Hepatic stellate cell (primary cell): ENCODE results near the gene JADE2.

Experiments used
- DNase-seq: peaks from one replicate; pipeline ENCODE4 v3.0.0; 2011; ENCODE audit warnings: low spot score

JADE2 gene

GRCh38 chr5:134530301-134531077 lies 5.0 kb downstream of the JADE2 start:
- no peak for DNase-seq

- no peak for DNase-seq
These were observed 7.8 kb downstream of the JADE2 start for GRCh38 chr5:134533115-134533815.

DNA sequence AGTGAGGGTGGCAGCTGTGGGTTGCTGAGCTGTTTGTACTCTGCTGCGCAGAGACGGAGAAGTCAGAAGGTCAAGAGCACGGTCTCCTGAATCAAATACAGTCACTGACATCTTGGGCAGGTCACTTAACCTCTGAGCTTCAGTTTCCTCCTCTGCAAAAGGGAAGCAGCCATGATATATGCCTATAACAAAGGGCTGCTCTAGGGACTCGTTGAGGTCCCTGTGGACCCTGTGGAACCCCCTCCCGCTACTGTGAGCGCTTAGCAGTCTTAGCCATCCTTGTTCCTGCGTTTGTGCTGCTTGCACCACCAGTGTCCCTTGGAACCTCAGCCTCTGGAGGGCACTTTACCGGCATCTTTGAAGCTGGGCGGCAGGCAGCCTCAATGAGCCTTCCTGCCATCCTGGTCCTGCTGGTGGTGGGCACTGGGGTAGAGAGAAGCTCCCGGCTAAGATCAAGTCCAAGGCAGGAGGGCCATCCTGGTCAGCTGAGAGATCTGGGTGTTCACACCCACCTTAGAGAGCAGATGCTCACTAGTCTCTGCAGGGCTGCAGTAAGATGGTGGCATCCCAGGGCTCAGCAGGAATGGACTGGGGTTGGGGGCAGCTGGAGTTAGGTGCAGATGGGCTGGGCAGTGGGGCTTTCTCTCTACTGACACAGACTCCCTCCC lies 8.7 kb downstream of the JADE2 start:
- DNase-seq: no peak

DNA sequence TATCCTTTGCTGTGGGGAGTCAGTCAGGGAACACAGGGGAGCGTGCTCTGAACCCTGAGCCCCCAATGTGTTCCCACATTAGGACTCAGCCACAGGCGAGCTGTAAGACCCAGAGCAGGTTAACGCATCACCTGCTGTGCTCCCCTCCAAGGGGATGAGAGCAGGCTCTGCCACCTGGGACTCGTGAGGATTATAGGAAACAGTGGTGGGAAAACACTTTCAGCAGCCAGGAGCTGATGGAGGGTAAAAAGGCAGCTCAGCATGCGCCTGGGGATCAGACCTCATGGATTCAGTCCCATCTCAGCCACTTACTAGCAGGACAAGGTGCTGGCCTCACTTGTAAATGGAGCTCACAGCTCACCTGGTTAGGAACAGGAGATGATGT lies 9.2 kb downstream of the JADE2 start:
- DNase-seq: no peak

DNA sequence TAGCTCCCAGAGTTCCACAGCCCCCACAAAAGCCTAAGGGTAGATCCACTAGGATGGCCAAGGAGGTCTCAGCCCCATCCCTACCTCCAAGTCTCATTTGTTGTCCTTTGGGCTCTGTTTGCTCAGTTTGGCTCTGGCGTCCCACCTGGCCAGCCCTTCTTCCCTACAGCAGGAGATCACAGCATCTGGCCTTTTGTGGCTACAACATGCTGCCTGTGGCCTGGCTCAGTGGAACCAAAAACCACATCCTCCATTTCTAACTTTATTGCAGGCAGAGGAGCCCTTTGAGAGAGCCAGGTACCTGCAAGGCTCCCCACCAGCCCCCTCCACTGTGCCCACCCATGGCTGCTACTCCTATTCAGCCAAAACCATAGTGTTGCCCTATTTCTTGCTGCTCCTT lies 11.4 kb downstream of the JADE2 start:
- no peak for DNase-seq

GRCh38 chr5:134537297-134537696 lies 11.8 kb downstream of the JADE2 start:
- DNase-seq: no peak

DNA sequence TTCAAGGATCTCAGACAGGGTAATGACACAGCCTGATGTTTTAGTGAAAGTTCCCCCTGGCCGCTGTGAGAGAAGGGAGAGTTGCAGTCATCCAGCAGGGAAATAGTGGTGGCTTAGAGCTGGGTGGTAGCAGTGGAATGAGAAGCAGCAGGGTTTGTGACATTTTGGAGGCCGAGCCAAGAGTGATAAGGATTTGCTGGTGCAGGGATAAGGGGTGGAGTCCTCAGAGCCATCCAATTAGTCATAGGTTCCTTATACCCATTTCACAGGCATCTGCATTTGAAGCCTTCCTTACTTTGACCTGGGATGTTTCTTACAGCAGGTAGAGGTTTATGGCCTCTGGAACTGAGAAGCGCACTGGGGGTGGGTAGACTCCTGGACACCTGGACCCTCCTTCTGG lies 12.8 kb downstream of the JADE2 start:
- no peak for DNase-seq

DNA sequence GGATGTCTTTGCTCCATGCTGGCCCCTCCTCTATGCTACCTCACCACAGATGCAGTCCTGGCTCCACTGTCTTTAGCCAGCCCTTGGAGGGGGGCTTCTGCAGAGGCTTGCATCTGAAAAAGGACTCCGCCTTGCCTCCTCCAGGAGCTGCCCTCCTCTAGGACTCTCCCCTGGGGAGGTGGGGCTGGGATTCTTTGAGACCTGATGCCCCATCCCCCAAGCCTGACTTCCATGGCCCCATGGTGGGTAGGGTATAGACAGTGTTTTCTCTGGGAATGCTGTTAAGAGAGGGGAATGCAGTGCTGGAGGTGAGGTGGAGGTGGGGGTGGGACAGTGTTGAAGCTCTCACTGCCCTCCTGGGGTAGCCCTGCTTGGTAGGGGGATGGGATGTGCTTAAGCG lies 14.3 kb downstream of the JADE2 start:
- no peak for DNase-seq

DNA sequence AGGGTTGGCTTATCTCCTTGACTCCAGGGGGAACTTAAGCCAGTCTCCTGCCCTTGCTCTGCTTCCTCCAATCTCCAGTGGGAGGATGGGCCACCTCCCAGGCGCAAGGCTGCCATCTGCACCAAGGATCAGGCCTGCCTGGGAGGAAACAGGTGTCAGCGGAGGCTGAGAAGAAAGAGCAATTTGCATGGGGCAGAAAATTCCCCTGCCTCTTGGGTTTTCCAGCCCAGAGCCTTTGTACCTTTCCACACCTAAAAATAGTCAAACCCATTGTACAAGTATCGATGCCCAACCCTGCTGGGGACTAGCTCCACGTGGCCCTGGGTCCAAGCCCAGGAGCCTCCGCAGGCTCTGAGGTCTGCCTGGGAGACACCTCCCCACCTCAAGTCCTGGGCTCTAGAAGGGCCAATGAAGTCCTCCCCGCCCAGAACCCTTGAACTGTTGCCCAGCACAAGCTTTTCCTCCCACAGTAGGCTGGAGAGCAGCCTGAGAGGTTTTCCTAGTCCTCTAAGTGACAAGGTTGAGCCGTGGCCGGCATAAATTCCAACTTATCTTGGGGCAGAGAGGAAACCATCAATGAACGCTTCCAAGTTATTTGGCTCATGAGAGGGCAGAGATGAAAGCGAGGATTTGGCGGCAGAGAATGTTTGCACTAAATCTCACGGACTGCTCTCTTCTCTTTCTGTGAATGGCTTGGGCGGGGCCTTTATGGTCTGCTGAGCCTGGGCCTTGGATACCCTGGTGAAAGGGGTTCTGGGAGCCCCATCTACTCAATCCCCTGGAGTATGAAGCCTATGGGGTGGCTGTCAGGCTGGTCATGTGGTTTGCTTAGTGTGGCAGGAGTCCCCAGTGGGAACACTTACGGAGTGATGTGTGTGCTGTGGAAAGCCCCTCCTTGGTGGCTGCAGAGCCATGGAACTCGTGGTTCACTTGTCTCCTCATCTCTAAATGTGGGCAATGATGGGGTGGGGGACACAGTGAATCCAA lies 15.6 kb downstream of the JADE2 start:
- DNase-seq: no peak

GRCh38 chr5:134541736-134542376 lies 16.4 kb downstream of the JADE2 start:
- DNase-seq: no peak

DNA sequence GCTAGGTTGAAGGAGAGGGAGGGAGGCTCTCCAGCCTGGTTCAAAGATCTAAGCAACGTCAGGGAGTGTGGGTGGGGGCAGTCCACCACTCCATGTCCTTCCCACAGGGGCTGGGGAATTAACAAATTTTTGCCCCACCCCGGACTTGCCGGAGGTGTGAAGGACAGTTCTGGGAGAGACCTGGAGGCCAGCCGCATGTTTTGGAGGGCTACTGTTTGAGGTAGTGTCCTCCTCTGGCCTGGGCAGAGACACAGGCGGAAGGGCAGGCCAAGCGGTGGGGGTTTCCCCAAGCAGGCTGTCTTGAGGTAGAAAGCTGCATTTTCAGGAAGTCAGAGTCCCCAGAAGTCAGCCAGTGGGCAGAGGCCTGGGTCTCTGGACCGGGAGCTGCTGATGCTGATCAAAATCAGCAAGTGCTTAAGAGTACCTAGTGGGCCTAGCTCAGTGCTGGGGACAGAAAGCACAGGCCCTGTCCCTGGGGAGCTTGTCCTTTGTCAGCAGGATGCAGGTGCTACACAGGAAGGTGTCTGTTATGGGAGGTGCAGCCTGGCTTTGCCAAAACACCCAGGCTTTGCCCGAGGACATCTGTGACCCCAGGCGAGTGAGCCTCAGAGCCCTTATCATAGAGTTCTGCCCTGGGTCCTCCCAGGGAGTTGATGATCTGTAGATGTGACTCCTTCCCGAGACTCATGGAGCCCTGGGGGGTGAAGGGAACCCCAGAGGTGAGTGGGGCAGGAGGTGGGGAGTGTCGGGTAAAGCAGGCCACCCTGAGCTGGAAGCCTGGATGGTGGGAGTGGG lies 18.5 kb downstream of the JADE2 start:
- DNase-seq: no peak

GRCh38 chr5:134545070-134545868 lies 19.8 kb downstream of the JADE2 start:
- DNase-seq: no peak

GRCh38 chr5:134547066-134547465 lies 21.6 kb downstream of the JADE2 start:
- DNase-seq: no peak

DNA sequence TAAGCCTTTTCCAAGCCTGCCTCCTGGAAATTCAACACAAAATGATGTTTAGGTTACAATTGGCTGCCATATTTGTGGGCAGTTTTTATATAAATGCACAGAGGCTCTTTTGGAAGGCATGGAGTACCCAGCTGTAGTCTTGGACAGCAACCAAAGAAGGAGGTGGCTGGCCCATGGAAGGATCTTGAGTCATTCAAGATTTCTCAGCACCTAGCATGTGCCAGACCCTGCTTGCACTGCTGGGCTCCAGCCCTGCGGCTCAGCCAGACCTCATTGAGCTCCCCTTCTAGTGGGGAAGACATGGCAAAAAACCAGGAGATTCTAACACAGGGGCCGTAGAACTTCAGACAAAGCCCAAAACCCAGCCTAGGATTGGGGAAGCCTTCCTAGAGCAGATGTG lies 22.1 kb downstream of the JADE2 start:
- DNase-seq: peak; percentile 71

DNA sequence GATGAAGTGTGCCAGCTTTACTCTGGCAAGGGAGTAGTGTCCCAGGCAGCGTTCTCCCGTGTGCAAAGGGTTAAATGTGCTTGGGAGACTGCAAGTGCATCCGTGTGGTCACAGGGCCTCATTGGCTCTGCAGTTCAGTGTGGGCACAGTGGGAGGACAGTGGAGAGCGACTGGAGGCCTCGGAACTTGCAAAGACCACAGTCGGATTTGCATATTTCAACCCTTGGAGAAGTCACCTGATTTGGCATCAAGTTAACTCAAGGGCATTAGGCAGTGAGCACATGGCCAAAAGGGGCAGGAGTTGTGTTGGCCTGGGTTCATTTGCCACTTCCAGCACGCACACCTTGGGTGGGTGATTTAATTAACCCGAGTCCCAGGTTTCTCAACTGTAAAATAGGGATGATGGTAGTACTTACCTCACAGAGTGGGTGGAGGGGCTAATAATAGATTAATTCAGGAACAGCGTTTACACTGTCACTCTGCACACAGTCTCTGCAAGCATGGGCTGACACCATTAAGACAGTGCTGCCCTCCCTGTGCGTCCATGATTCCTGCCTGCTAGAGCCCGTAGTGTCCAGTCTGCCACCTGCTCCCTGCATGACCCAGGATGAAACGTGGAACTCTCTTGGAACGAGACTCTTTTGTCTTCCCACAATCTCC lies 22.7 kb downstream of the JADE2 start:
- DNase-seq: no peak

DNA sequence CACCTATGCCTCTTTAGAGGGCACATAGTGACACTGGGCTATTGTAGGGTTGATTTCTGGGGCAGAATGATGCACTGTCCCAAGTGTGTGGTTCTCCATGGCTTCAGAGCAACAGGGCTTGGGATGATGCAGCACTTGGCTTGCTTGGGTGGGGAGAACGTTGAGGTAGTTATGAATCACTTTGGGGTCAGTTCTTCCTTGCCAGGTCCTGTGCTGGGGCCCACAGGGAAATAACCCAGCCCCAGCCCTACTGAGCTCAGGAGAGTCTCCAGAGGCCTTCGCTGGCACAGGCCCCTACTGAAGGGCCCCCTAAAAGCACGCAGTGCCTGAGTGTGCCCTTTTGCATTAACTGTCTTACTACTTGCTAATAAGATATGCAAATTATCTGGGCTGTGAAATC lies 24.2 kb downstream of the JADE2 start:
- no peak for DNase-seq

DNA sequence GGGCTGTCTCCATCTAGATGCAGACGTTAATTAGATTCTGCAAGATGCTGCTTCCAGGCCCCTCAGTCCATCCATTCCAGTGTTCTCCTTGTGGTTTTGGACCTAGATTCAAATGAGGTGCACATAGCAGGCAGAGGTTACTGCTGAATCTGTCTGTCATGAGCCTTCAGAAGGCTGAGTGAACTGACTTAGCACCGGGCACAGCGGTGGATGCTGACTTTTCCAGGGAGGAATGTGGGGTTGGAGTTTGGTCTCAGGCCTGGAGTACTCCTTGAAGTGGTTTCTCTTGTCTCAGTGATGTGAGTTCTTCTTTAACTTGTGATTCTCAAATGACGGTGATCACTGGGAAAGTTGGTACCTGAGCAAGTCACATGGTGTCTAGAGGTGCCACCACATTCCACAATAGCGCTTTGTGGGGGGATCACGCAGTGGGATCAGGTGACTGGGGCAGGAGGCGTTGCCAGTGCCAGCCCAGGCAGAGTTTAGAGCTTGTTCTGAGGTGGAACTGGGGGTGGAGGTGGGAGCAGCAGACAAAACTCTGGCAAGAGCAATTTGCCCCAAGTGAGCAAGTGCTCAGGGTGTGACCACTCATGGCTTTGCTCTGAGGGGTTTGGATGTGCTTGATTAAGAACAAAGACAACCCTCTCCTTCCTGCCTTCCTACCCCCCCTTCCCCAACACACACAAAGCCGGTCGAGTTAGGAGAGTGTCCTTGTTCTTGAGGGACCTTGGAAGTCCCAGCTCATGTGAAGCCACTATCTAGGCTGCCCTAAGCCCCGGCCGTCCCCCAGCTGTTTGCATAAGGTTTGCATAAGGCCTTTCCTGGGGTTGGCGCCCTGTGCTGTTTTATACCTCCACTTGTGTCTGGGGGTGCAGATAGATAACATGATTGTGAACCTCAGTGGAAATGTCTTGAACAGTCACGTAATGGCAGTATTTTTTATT lies 25.1 kb downstream of the JADE2 start:
- no peak for DNase-seq

DNA sequence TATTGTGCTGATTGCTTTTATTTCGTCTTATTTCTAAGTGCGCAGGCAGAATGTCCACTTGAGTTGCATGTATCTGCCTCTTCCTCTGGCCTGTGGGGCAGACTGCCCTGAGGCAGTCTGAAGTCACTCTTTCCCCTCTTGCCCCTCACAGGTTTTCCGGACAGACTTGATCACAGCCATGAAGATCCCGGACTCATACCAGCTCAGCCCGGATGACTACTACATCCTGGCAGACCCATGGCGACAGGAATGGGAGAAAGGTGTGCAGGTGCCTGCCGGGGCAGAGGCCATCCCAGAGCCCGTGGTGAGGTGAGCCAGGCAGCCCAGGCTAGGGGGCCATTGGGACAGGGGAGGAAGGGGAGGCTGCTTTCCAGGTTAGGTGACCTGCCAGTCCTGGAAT lies 26.4 kb downstream of the JADE2 start:
- no peak for DNase-seq
